HUES6 (cell line): ENCODE measurements around the gene MAPKAP1.

Experiments
- H3K27ac ChIP-seq: 2 replicates; pipeline ENCODE4 v1.7.0; 2013; ENCODE audit warnings: low read depth, mild to moderate bottlenecking, low read length, inconsistent platforms
- H3K27me3 ChIP-seq: 2 replicates; pipeline ENCODE4 v1.6.1; 2013; ENCODE audit warnings: low read length; ENCODE audit not compliant: control insufficient read depth, insufficient read depth
- H3K36me3 ChIP-seq: 2 replicates; pipeline ENCODE4 v1.6.1; 2013; ENCODE audit warnings: low read length; ENCODE audit not compliant: control insufficient read depth, insufficient read depth
- H3K4me1 ChIP-seq: 2 replicates; pipeline ENCODE4 v1.6.1; 2013; ENCODE audit warnings: low read length; ENCODE audit not compliant: control insufficient read depth, insufficient read depth
- H3K4me3 ChIP-seq: 2 replicates; pipeline ENCODE4 v1.5.1; 2013; ENCODE audit warnings: low read depth, low read length
- H3K9ac ChIP-seq: one replicate; pipeline ENCODE4 v1.6.1; 2013; ENCODE audit warnings: mild to moderate bottlenecking, low read length
- H3K9me3 ChIP-seq: 2 replicates; pipeline ENCODE4 v1.6.1; 2013; ENCODE audit warnings: low read depth, low read length; ENCODE audit not compliant: control insufficient read depth, insufficient read depth

Gene MAPKAP1

DNA sequence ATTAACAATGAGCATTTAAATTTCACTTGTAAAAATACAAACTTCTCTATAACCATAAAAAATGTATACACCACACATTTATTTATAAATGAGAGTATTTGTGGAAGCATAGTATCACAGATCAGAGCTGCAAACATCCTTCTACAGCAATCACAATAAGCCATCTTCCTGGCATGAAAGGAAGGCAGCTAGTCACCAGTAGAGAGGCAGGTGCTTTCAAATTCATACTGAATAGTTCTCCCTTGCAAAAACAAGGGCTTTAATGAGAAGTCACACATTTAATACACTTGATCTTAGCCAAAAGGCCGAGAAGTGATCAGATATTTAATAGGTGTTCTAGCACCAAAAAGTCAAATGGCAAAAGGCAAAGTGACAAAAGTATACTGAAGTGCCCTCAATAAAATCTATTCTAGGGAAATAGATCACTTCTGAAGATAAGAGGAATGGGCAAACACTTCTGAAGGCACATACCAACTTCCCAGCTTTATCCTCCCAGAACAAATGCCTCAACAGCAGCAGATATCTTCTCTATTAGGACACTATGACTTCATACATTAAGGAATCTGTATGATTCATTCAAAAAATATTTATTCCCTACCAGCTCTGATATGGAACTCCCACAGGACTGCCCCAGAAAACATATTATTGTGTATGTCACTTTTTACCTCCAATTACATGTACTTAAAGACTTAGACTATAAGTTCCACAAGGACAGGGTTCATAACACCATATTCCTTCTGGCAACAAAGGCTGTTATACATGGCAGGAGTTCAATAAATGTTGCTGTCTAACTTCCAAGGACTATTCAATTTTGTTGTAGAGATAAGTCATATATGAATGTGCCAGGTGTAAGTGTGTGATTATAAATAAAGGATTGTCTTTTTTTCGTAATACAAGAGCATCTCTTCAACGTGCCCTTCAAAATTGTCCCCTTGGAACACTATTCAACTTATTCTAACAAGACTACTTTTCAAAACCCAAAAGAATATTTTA is 31.7 kb downstream of the MAPKAP1 start:
- Histone ChIP-seq H3K9me3 (no peaks in the 10 kb centered on the region), H3K9ac (no peak overlapping the region), H3K4me1 (peaks cover 11% of the 10 kb centered on the region), H3K27ac (peak overlapping the region; percentile 22; the same call in 1 of the 2 replicates), H3K4me3 (no peak overlapping the region), H3K27me3 (no peaks in the 10 kb centered on the region), H3K36me3 (peaks cover 7% of the 10 kb centered on the region)

DNA sequence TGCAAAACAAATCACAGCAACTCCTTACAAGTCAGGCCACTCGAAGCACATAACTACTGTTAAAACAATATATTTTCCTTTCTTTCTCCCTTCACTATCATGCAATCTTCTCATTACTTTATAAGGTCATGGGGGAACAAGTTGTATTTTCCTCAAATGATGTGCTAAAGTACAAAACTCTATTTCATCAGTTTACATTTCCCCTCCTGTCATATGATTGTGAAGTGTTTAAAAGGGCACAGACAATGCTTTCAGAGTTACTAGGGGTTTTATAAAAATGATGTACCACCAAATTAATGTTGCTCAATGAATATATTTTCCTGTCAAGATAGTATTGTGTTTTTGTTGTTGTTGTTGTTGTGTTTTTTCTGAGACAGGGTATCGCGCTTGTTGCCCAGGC is 34.1 kb downstream of the MAPKAP1 start:
- peaks cover 11% of the 10 kb centered on the region; the same call in 1 of the 2 replicates for H3K4me1 ChIP-seq
- no peaks in the 10 kb centered on the region for H3K27me3 ChIP-seq
- no peak overlapping the region for H3K9ac ChIP-seq
- no peak overlapping the region for H3K27ac ChIP-seq
- H3K4me3 ChIP-seq = no peak overlapping the region
- no peaks in the 10 kb centered on the region for H3K9me3 ChIP-seq
- H3K36me3 ChIP-seq = peaks cover 7% of the 10 kb centered on the region

DNA sequence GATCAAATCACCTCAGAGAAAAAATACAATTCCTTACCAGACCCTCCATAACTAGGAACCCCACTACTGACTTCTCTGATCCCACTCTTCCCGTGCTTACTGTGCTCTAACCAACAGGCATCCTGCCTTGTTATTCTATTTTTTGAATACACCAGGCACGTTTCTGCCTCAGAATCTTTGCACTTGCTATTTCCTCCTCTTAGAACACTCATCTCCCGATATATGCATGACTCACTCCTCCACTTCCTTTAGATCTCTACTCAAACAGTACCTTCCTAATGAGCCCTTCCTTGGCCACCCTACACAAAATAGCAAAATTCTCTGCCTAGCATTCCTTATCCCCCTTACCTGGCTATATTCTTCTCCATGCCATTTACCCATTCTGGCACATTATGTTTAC is 43.9 kb downstream of the MAPKAP1 start:
- Histone ChIP-seq H3K9ac (no peak overlapping the region), H3K9me3 (no peaks in the 10 kb centered on the region), H3K27ac (no peak overlapping the region), H3K27me3 (no peaks in the 10 kb centered on the region), H3K4me1 (peaks cover 4% of the 10 kb centered on the region), H3K4me3 (no peak overlapping the region), H3K36me3 (no peaks in the 10 kb centered on the region)

DNA sequence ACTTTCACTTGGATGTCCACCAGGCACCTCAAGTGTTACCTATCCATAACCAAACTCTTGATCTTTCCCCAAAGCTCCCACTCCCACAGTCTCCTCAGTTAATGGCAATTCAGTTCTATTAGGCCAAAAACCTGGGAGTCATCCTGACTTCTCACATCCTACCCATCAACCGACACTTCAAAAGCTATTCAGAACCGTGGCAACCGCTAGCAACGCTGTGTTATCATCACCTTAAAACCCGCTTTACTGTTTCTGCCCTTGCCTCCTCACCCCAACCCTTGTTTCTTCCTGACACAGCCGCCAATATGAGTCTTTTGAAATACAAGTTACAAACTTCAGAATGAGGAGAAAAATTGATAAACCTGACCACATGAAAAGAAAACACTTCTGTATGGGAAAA is 46.5 kb downstream of the MAPKAP1 start:
- Histone ChIP-seq H3K4me3 (no peak overlapping the region), H3K36me3 (no peaks in the 10 kb centered on the region), H3K9ac (no peak overlapping the region), H3K9me3 (no peaks in the 10 kb centered on the region), H3K4me1 (peaks cover 22% of the 10 kb centered on the region), H3K27me3 (no peaks in the 10 kb centered on the region), H3K27ac (no peak overlapping the region)

DNA sequence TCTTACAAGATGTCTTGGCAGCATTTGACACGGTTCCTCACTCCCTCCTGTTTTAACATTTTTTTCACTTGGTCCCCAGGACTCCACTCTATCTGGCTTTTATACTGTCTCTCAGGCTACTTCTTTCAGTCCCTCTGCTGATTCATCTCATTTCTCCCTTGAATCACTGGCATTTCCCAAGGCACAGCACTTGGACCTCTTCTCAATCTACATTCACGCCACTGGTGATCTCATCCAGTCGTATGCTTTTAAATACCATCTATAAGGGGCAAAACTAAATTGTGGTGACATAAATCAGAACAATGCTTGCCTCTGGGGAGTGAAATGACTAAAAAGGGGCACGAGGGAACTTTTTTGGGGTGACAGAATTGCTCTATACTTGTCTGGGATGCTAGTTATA is 47.1 kb downstream of the MAPKAP1 start:
- Histone ChIP-seq H3K36me3 (no peaks in the 10 kb centered on the region), H3K27ac (no peak overlapping the region), H3K4me3 (no peak overlapping the region), H3K9ac (no peak overlapping the region), H3K4me1 (peaks cover 28% of the 10 kb centered on the region), H3K9me3 (no peaks in the 10 kb centered on the region), H3K27me3 (no peaks in the 10 kb centered on the region)

- Histone ChIP-seq H3K36me3 (no peaks in the 10 kb centered on the region), H3K27me3 (no peaks in the 10 kb centered on the region), H3K9ac (no peak overlapping the region), H3K4me1 (peaks cover 35% of the 10 kb centered on the region), H3K27ac (no peak overlapping the region), H3K9me3 (no peaks in the 10 kb centered on the region), H3K4me3 (no peak overlapping the region)
Observed at GRCh38 chr9:125659201-125659840, 47.7 kb downstream of the MAPKAP1 start.

GRCh38 chr9:125656560-125656959 is 50.4 kb downstream of the MAPKAP1 start:
- Histone ChIP-seq H3K4me1 (peaks cover 62% of the 10 kb centered on the region), H3K4me3 (no peak overlapping the region), H3K9me3 (no peaks in the 10 kb centered on the region), H3K27ac (peak overlapping the region; percentile 84), H3K9ac (no peak overlapping the region), H3K36me3 (no peaks in the 10 kb centered on the region), H3K27me3 (no peaks in the 10 kb centered on the region)

DNA sequence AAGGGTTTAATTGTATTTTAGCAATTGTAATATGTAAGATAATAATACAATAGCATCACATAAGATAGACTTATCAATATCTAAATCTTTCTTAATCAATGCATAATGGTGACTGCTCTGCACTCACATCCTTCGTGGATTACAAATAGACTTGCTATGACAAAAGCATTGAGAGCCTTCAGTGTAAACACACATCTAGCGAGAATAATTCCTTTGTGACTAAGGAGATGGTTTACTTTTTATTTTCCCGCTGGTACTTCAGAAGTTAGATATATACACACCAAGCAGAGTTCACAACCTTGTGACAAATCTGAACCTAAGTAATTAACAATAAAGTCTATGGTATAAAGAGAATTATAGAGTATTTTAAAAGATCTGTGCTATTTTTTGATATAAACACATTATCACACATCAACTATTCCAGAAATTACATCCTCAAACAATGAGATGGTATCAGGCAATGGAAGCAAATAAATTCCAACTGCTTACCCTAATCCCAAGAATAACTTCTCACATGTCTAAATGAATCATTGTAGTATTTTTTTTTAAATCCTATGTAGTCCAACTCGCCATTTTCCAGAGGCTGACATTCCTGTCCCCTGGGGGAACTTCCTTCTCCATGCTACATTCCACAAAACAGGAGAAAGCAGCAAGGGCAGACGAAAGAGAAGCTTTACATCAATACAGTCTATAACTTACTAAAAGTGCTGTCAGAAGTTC is 51.2 kb downstream of the MAPKAP1 start:
- Histone ChIP-seq H3K4me3 (no peak overlapping the region), H3K9ac (no peak overlapping the region), H3K9me3 (no peaks in the 10 kb centered on the region), H3K27me3 (no peaks in the 10 kb centered on the region), H3K4me1 (peaks cover 69% of the 10 kb centered on the region), H3K27ac (peak overlapping the region; percentile 84), H3K36me3 (no peaks in the 10 kb centered on the region)

DNA sequence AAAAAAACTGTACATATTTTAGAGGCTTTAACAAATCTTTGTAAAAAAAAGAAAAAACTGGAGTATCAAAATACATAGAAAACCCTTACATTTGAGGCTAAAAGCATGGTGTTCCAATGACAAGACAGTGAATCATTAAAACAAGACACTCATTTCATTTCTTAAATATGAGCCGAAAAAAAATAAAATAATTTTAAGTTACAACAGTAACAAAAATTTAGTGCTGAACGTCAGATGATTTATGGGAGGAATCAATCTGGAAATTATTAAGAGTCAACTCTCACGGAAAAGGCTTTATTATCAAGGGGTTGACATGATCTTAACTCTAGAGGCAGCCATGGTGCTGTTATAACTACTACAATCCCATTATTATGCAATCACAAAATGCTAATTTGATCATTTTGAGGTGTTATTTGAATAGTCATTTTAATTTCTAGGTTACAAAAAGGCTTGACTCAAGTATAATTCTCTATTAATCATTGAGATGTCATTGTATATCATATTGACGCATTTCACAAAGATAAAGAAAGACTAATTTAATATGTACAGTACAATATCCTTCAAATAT is 51.9 kb downstream of the MAPKAP1 start:
- Histone ChIP-seq H3K36me3 (no peaks in the 10 kb centered on the region), H3K27ac (peak overlapping the region; percentile 84), H3K9ac (no peak overlapping the region), H3K9me3 (no peaks in the 10 kb centered on the region), H3K4me1 (peaks cover 76% of the 10 kb centered on the region), H3K27me3 (no peaks in the 10 kb centered on the region), H3K4me3 (0 out of 2 replicates have a peak overlapping the region, but pooled peaks have one; percentile 10)

GRCh38 chr9:125654121-125654520 is 52.9 kb downstream of the MAPKAP1 start:
- Histone ChIP-seq H3K36me3 (no peaks in the 10 kb centered on the region), H3K9ac (peak overlapping the region; percentile 61), H3K4me1 (peaks cover 83% of the 10 kb centered on the region), H3K27ac (peak overlapping the region; percentile 84), H3K4me3 (peak overlapping the region; percentile 21), H3K27me3 (no peaks in the 10 kb centered on the region), H3K9me3 (no peaks in the 10 kb centered on the region)
